ENCODE measurements around the gene CCSER1.

Gene CCSER1

GRCh38 chr4:91015861-91016260 lies 888.7 kb downstream of the CCSER1 start:
- DNase-seq = no peak
- Mint-ChIP-seq H3K27ac (no peak overlapping the region), H3K4me3 (no peak overlapping the region), H3K36me3 (ENCODE audit: low read depth) (no peaks in the 10 kb centered on the region), H3K9me3 (peaks cover 2% of the 10 kb centered on the region), H3K27me3 (no peaks in the 10 kb centered on the region), H3K4me1 (ENCODE audit: low read depth) (no peaks in the 10 kb centered on the region)

- Mint-ChIP-seq H3K27ac (no peak overlapping the region), H3K4me3 (no peak overlapping the region), H3K9me3 (no peaks in the 10 kb centered on the region), H3K36me3 (ENCODE audit: low read depth) (no peaks in the 10 kb centered on the region), H3K27me3 (no peaks in the 10 kb centered on the region), H3K4me1 (ENCODE audit: low read depth) (no peaks in the 10 kb centered on the region)
- DNase-seq = no peak
Measured at GRCh38 chr4:91019513-91019912, 892.3 kb downstream of the CCSER1 start.

GRCh38 chr4:91025241-91026148 lies 898.3 kb downstream of the CCSER1 start:
- Mint-ChIP-seq H3K27me3 (no peaks in the 10 kb centered on the region), H3K36me3 (ENCODE audit: low read depth) (no peaks in the 10 kb centered on the region), H3K9me3 (no peaks in the 10 kb centered on the region), H3K4me1 (ENCODE audit: low read depth) (no peaks in the 10 kb centered on the region), H3K4me3 (no peak overlapping the region), H3K27ac (no peak overlapping the region)
- no peak for DNase-seq

- Mint-ChIP-seq H3K27me3 (no peaks in the 10 kb centered on the region), H3K36me3 (ENCODE audit: low read depth) (no peaks in the 10 kb centered on the region), H3K4me3 (no peak overlapping the region), H3K9me3 (no peaks in the 10 kb centered on the region), H3K27ac (no peak overlapping the region), H3K4me1 (ENCODE audit: low read depth) (no peaks in the 10 kb centered on the region)
- DNase-seq = no peak
Measured at GRCh38 chr4:91028228-91028627, 901.0 kb downstream of the CCSER1 start.

- Mint-ChIP-seq H3K36me3 (ENCODE audit: low read depth) (no peaks in the 10 kb centered on the region), H3K27ac (no peak overlapping the region), H3K9me3 (peaks cover 3% of the 10 kb centered on the region), H3K27me3 (no peaks in the 10 kb centered on the region), H3K4me3 (no peak overlapping the region), H3K4me1 (ENCODE audit: low read depth) (no peaks in the 10 kb centered on the region)
- DNase-seq = no peak
Measured at GRCh38 chr4:91031761-91032160, 904.6 kb downstream of the CCSER1 start.

DNA sequence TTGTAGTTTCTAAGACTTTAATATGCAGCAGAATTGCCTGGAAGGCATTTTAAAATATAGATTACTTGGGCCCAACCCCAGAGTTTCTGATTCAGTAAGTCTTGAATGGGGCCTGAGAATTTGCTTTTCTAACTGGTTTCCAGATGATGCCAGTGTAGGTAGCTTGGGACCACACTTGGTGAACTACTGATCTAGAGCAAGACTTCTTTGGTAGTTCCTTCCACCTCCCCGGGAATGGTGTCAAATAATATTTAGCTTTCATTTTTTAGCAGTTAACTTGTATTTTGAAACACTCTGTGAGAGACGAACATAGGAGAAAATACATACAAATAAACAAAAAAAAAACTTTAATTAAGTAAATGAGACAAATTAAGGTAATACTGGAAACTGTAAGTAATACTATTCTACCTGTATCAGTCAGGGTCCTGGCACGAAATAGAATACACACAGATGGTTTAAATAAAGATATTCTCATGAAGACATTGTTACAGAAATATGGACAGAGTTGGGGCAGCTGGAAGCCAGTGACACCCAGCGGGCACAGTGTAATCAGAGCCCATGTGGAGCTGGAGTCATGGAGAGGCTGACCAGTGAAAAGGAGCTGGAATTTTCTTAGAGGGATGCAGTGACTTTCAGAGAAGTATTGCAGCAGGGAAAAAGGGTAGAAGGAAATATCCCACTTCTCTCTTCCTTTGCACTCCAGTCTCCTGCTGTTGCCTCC lies 905.7 kb downstream of the CCSER1 start:
- H3K36me3 Mint-ChIP-seq (ENCODE audit: low read depth) = no peaks in the 10 kb centered on the region
- no peaks in the 10 kb centered on the region for H3K4me1 Mint-ChIP-seq (ENCODE audit: low read depth)
- H3K4me3 Mint-ChIP-seq = no peak overlapping the region
- H3K27ac Mint-ChIP-seq = no peak overlapping the region
- H3K27me3 Mint-ChIP-seq = no peaks in the 10 kb centered on the region
- no peak for DNase-seq
- peaks cover 3% of the 10 kb centered on the region for H3K9me3 Mint-ChIP-seq

GRCh38 chr4:91035276-91035675 lies 908.1 kb downstream of the CCSER1 start:
- H3K36me3 Mint-ChIP-seq (ENCODE audit: low read depth) = no peaks in the 10 kb centered on the region
- DNase-seq = no peak
- H3K4me3 Mint-ChIP-seq = no peak overlapping the region
- H3K27me3 Mint-ChIP-seq = no peaks in the 10 kb centered on the region
- no peaks in the 10 kb centered on the region for H3K4me1 Mint-ChIP-seq (ENCODE audit: low read depth)
- H3K27ac Mint-ChIP-seq = no peak overlapping the region
- peaks cover 3% of the 10 kb centered on the region for H3K9me3 Mint-ChIP-seq

DNA sequence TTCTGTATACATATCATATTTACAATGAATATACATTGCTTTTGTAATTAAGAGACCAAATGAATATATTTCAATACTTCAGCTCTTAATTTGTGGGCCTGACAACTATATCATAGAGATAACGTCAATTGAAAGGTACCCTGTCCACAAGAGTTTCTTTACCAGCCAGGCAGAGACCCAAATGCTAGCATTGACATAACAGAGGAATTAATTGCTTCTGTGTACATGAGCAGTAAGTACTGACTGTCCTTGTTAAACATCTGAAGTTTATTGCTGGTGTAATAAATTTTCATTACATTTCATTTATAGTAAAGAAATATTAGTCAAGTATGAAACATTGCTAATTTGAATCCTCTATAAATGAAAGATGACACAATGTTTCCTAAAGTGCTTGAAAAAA lies 910.8 kb downstream of the CCSER1 start:
- Mint-ChIP-seq H3K27me3 (no peaks in the 10 kb centered on the region), H3K27ac (no peak overlapping the region), H3K4me1 (ENCODE audit: low read depth) (no peaks in the 10 kb centered on the region), H3K36me3 (ENCODE audit: low read depth) (no peaks in the 10 kb centered on the region), H3K4me3 (no peak overlapping the region), H3K9me3 (peaks cover 3% of the 10 kb centered on the region)
- DNase-seq = no peak

DNA sequence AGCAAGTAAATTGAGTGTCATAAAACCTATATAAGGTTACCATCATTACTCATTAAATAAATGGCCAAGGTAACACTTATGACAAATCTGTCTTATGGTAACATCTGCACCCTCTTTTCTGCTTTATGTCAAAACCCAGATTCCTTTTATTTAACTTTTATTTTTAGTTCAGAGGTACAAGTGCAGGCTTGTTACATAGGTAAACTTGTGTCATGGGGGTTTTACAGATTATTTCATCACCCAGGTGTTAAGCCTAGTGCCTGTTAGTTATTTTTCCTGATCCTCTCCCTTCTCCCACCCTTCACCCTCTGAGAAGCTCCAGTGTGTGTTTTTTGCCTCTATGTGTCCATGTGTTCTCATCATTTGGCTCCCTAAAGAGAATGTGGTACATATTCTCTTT lies 930.7 kb downstream of the CCSER1 start:
- Mint-ChIP-seq H3K4me1 (ENCODE audit: low read depth) (no peaks in the 10 kb centered on the region), H3K27ac (no peak overlapping the region), H3K9me3 (no peaks in the 10 kb centered on the region), H3K4me3 (no peak overlapping the region), H3K27me3 (no peaks in the 10 kb centered on the region), H3K36me3 (ENCODE audit: low read depth) (no peaks in the 10 kb centered on the region)
- no peak for DNase-seq

GRCh38 chr4:91058345-91058744 lies 931.2 kb downstream of the CCSER1 start:
- H3K36me3 Mint-ChIP-seq (ENCODE audit: low read depth) = no peaks in the 10 kb centered on the region
- no peaks in the 10 kb centered on the region for H3K9me3 Mint-ChIP-seq

GRCh38 chr4:91064157-91064853 lies 937.1 kb downstream of the CCSER1 start:
- H3K4me3 Mint-ChIP-seq = no peak overlapping the region
- H3K27me3 Mint-ChIP-seq = no peaks in the 10 kb centered on the region
- H3K27ac Mint-ChIP-seq = no peak overlapping the region
- no peaks in the 10 kb centered on the region for H3K4me1 Mint-ChIP-seq (ENCODE audit: low read depth)
- DNase-seq = no peak
- H3K36me3 Mint-ChIP-seq (ENCODE audit: low read depth) = no peaks in the 10 kb centered on the region
- no peaks in the 10 kb centered on the region for H3K9me3 Mint-ChIP-seq

More at GRCh38 chr4:91058345-91058744, 931.2 kb downstream of the CCSER1 start:
- no peak for DNase-seq
- H3K4me3 Mint-ChIP-seq = no peak overlapping the region
- no peaks in the 10 kb centered on the region for H3K27me3 Mint-ChIP-seq
- H3K4me1 Mint-ChIP-seq (ENCODE audit: low read depth) = no peaks in the 10 kb centered on the region
- no peak overlapping the region for H3K27ac Mint-ChIP-seq

DNA sequence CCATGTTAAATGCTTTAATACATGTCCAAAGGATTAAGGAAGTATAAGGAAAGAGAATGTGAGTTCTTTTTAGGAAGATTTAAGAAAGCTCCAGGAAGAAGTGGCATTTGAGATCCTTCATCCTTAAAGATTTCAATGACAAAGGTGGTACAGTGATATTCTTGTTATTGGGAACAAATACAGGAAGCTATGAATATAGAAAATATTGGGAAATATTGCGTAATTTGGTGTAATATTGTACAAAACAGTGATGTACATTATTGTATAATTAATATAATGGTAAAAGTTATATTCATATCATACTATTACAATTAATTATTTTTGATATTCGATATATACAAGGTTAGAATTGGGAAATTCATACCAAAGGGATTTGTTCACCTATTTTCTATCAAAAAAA lies 937.9 kb downstream of the CCSER1 start:
- Mint-ChIP-seq H3K36me3 (ENCODE audit: low read depth) (no peaks in the 10 kb centered on the region), H3K27me3 (no peaks in the 10 kb centered on the region), H3K9me3 (no peaks in the 10 kb centered on the region), H3K4me3 (no peak overlapping the region), H3K4me1 (ENCODE audit: low read depth) (no peaks in the 10 kb centered on the region), H3K27ac (no peak overlapping the region)
- no peak for DNase-seq

- Mint-ChIP-seq H3K9me3 (no peaks in the 10 kb centered on the region), H3K4me3 (no peak overlapping the region), H3K27me3 (no peaks in the 10 kb centered on the region), H3K4me1 (ENCODE audit: low read depth) (no peaks in the 10 kb centered on the region), H3K27ac (no peak overlapping the region), H3K36me3 (ENCODE audit: low read depth) (no peaks in the 10 kb centered on the region)
- no peak for DNase-seq
Measured at GRCh38 chr4:91070736-91071135, 943.5 kb downstream of the CCSER1 start.

GRCh38 chr4:91076147-91076546 lies 949.0 kb downstream of the CCSER1 start:
- H3K36me3 Mint-ChIP-seq (ENCODE audit: low read depth) = no peaks in the 10 kb centered on the region
- H3K27me3 Mint-ChIP-seq = no peaks in the 10 kb centered on the region
- no peaks in the 10 kb centered on the region for H3K4me1 Mint-ChIP-seq (ENCODE audit: low read depth)
- H3K27ac Mint-ChIP-seq = no peak overlapping the region
- H3K9me3 Mint-ChIP-seq = peaks cover 19% of the 10 kb centered on the region
- no peak overlapping the region for H3K4me3 Mint-ChIP-seq
- no peak for DNase-seq

DNA sequence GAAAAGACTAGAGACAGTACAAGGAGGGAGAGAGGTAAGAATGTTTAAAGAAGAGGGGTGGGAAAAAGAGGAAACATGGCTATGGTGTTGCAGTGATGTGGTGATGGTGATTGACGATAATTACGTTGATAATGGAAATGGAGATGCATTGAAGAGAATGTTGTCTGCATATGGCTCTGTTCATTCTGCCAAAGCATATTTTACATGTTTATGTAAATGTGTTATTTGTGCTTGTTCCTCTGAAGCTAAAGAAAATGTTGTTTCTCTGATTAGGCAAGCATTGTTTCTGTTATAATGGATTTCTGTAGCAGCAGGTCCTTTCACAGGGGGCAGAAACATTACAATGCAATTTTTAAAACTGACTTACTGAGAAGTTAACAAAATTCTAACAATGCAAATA lies 958.8 kb downstream of the CCSER1 start:
- Mint-ChIP-seq H3K27me3 (no peaks in the 10 kb centered on the region), H3K27ac (no peak overlapping the region), H3K4me1 (ENCODE audit: low read depth) (no peaks in the 10 kb centered on the region), H3K36me3 (ENCODE audit: low read depth) (no peaks in the 10 kb centered on the region), H3K9me3 (peaks cover 9% of the 10 kb centered on the region), H3K4me3 (no peak overlapping the region)
- no peak for DNase-seq
